Activated T-cell treated with anti-CD3 and anti-CD28 coated beads for 48 hours (primary cell): Measurements from ENCODE around the gene FUCA1.

ENCODE experiments used
- DNase-seq: peaks from one replicate; pipeline ENCODE4 v3.0.0-alpha.2; 2020; ENCODE audit warnings: low read depth

FUCA1 gene

DNA sequence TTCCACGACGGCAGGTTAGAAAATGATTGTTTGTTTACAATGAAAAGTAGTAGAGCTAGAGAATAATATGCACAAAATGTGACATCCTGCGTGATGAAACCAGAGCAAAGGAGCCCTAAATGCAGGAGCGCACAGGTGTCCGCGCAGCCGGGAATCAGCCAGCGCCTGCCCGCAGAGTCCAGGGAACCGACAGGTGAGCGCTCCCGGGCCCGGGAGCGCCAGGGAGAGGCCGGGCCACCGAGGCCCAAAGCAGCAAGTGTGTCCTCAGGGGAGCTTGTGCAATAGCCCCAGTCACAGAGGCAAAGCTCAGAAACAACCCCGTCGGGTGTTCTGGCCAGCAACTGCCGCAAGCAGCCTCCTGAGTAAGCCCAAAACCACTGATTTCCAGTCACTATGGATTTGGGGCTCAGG is 66.7 kb downstream of the FUCA1 start:
- DNase-seq, result no peak

DNA sequence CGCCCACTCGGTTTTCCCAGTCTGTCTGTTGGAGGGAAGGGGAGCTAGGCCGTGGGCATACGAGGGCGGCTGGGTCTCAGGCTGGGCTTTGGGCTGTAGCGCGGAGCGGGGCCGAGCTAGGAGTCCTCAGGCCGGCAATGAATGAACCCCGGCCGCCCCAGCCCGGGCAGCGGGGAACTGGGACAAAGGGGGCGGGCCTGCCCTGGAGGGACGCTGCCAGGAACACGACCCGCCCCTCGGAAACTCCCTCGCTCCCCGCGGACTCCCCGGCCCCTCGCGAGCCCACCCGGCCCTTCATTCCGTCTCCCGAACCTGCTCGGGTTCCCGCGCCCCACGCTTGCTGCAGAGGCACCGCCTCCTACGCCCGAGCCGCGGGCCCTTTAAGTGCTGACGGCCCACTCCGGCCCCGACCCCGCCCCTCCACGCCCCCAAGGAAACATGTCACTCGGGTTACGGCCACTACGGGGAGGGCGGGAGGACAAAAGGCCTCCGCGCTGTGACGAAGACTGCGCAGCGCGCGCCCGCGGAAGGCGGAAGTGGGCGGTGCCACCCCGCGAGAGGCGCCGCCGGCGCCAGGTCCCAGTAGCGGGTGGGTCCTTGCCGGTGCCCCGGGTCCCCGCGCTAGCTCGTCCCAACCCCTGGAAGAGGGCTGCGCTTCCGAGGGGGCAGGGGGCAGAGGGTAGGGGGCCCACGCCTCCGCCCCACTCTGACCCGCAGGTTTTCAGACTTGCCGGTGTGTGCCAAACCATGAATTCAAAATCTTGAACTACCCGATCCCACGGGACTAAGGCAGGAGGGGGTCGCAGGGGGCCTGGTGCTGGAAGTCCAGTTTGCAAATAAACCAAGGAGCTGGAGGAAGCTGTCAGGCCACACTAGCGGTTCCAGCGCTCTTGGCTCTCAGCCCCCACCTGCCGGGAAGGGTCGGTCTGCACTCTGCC is 67.4 kb downstream of the FUCA1 start, which contains the start of gene GALE:
TSS of gene GALE (minus strand) at position 355 of the 938 bp plus-strand sequence. CDS start 1,747 bp downstream, outside the sequence.
- DNase-seq, result peak; percentile 98

DNA sequence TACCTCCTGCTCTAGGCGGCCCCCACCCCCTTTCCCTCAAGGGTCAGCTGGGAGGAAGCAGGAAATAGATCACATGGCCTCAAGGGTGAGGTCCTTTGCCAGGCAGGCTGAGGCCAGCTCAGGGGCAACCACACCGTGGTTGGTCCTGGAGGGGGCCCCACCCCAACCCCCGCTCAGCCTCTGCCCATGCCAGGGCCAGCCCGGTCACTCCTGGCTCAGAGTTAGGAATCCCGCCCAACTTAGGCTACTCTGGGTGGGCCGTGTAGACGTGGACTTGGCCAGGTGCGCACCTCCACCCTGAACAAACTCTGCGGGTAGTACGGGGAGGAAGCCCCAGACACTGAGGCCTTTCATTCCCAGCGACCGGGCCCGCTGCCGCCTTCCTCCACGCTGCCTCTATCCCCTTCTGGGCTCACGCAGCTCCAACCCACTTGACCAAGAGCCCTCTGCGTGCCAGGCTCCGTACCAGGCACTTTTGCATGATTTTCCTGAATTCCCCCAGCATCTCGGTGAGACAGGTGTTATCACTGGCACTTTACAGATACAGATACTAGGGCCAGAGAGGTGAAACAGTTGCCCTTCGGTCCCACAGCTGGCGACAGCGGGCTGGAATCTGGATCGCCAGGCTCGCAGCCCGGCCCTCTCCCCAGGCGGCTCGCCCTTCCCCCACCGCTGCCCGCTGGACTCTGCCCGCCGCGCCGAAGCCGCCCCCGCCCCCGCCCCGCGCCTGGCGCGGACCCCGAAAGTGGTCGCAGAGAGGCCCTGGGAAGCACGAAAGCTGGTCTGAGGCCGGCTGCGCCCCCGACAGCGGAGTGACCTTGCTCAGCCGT is 68.3 kb downstream of the FUCA1 start:
- peak; percentile 36 for DNase-seq

DNA sequence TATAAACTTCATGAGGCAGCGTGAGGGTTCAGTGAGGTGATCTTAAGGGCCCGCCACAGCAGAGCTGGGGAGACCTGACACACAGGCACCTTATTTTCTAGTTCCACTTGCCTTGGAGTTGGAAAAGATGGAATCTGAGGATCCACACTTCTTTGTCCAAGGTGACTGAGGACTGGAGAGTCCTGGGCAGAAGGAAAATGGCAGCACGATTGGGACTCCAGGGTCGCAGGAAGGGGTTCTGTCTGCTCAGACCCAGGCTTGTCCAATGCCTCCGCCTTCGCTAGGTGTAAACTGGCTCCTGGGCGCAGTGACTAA is 68.9 kb downstream of the FUCA1 start:
- no peak for DNase-seq

DNA sequence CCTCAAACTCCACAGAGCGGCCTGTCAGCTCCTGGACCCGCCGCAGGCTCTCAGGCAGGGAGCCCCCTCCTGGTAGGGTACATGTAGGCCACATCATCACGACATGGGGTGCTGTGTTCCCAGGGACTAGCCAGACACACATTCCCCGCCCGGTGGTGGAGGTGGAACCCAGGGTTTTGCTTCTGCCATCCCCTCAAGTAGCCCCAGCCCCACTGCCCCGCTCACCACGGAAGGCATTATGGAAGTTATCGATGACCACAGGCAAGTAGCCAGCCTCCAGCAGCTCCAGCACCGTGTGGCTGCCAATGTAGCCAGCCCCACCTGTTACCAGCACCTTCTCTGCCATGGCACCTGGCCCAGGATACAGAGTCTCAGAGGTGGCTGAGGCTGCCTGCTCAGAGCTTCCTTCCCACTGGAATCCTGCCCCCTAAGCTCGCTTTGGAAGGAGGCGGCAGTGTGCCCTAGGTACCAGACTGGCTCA is 69.4 kb downstream of the FUCA1 start:
- no peak for DNase-seq

DNA sequence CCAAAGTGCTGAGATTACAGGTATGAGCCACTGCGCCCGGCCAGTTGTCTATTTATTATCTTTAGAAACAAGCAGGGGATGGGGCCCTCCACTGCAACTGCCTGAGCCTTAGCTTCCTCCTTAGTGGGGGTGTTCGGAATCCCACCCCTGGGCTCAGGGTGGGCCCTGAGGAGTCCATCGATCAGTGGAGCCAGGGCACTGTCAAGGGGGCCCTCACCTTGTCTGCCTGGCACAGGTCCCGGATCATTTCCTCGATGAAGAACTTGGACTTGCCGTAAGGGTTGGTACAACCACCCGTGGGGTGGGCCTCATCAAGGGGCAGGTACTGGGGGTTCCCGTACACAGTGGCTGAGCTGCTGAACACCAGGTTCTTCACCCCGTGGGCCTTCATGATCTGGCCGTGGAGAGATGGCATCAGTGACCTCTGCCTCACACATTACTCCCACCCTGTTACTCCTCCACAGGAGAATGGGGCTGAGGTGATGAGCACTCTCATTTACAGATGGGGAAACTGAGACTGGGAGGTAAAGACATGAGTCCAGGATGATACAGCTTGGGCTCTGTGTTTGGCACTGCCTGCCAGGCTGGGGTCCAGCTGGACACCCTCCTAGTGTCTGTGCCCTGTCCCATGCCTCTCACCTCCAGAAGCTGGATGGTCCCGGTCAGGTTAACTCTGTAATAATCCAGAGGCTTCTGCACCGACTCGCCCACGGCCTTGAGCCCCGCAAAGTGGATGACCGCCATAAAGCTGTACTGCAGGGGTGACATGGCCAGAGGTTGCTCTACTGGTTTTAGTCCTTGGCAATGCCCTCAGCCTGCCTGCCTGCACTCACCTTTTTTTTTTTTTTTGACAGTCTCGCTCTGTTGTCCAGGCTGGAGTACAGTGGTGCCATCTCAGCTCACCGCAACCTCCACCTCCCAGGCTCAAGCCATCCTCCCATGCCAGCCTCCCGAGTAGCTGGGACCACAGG is 70.3 kb downstream of the FUCA1 start:
- DNase-seq, result no peak

DNA sequence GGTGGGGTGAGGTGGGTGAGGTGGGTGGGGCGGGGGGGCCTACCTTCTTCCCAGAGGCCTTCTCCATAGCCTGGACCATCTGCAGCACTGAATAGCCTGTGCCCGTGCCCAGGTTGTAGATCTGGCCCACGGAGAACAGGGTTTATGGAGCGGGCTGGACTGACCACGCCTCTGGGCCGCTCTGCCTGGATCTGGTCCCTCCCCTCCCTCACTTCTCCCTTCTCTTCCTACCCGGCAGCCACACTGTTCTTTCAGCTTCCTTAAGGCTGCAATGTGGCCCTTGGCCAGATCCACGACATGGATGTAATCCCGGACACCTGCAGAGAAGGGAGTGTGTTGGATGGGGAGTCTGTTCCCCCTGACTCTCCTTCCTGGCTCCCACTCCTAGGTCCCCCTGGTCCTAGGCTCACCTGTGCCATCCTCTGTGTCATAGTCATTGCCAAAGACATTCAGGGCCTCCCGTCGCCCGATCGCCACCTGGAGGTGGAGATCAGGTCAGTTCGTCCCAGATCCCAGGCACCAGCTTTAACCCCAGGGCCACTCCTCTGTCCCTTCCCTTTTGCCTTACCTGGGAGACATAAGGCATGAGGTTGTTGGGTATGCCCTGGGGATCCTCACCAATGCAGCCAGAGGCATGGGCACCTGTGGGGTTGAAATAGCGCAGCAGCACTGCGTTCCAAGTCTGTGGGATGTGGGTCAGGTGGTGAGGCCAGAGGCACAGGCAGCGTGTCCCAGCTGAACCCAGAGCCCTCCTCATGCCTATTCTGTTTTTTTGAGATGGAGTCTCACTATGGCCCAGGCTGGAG is 71.4 kb downstream of the FUCA1 start:
- DNase-seq, result no peak

DNA sequence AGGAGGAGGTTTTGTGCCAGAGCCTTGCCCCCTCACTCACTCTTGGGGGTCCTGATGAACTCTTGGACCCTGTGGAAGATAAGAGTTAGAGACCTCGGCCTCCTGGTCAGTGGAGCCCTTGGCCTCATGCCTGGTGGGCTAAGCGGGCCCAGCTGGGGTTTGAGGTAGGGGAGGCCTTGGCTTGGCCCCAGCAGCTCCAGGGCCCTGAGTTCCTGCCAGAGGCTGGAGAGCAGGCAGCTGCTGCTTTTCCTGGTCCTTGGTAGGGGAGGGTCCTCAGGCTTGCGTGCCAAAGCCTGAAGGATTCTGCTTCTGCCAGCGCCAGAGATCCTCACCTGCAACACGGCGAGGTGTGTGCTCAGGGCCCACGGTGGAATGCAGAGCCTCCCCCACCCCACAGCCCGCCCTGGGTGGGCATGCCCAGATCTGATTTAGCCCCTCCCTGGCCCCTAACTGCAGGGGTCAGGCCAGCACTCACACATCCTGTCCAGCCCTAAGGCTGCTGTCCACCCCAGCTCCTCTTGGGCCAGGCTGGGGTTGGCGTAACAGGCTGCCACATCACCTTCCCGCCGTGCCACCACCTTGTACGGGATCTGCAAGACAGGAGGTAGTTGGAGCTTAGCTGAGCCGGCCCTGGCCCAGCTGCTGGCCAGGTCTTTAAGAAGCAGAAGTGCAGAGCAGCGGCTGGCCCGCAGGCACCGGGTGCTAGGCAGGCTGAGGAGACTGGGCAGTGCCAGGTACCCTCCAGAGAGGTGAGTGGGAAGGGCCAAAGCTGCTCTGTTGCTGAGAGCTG is 72.2 kb downstream of the FUCA1 start:
- no peak for DNase-seq
